ENCODE measurements around the gene B4GALNT4.
A peak's percentile ranks its signal among the peaks of the same experiment; 100 is the strongest.
"Not testable (repeated sequence)": the region's sequence is repeated elsewhere in the genome, so short reads cannot be mapped to it uniquely, and the experiment has no call there.

The B4GALNT4 gene

DNA sequence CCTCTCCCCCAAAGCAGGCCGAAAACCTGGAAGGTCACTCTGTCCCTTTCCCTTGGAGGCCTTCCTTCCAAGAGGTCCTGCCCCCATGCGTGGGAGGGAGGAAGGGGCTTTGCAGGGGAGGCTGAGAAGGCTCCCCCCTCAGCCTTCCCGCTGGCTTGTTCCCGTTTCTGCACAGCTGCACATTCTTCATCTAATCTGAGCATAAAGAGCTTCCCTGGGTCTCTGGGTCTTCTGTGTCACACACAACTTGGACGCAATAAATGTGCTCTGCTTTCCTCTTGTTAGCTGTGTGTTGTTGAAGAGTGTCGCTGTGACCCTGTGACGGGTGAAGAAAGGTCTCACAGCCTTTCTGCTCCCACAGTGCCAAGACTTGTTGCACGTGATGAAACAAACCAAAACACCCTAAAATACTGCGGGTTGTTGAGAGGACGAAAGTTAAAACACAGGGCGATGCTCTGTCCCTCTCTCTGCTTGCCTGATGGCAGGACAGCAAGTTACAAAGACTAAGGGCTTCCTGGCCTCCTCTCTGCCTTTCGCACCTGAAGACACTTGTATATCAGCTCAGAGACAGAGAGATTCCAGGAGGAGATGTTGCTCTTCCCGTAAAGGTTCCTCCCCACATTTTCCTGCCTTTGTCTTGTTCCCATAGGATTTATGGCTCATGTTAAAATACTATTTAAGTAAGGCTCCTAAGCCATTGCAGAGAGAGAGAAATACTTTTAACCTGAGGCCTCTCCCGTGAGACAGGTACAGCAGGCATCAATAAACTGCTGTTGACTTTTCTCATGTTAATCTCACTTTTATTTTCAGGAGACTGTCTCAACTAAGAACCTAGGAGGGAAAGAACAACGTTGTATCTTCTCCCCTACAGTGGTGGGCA is 33.3 kb upstream of the B4GALNT4 start:
- DNase-seq (ENCODE audit: low read depth), result no peak

DNA sequence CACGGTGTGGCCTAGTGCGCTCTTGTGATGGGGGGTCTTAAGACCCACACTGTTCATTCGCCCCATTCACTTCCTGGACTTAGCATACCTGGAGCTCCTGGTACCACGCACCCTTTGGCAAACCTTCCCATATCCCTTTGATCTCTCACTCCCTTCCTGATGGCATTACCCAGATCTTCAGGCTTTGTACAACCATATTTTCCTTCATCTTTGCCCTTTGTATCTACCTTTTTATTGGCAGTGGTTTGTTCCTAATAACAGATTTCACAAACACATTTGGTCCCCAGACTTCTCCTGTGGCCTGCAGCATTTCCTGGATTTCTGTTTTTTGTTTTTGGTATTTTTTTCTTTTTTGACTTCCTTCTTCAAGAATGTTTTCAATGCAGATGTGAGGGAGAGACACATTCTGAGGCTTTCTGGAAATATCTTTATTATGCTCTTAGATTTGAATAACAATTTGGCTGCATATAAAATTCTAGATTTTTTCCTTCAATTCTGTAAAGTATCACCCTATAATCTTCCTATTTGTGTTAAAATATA is 32.6 kb upstream of the B4GALNT4 start:
- DNase-seq (ENCODE audit: low read depth), result no peak

DNA sequence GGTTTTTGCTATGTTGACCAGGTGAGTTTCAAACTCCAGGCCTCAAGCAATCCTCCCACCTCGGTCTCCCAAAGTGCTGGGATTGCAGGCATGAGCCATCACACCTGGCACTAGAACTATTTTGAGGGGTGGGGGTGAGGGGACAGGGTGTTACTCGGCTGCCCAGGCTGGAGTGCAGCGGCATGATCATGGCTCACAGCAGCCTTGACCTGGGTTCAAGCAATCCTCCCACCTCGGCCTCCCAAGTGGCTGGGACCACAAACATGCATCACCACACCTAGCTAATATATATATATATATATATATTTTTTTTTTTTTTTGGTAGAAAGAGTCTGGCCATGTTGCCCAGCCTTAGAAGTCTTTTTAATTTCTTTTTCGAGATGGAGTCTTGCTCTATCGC is 31.6 kb upstream of the B4GALNT4 start:
- no peak for DNase-seq (ENCODE audit: low read depth)

DNA sequence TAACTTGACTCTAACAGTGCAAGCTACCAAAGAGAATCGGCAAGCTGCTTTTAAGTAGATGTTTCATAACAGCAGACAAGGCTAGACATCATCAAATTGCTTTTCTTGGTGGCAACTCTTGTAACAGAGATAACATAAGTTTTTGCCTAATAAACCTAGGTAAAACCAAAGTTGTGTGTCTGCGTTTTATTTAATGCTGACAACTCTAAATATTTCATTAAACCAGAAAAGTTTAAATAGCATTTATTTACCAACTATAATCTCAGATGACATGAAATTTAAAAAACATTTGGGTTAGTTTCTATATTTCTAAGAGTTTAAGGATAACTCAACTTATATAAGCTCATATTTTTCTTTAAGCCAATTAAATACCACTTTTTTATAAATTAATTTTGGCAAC is 29.3 kb upstream of the B4GALNT4 start:
- DNase-seq (ENCODE audit: low read depth), result no peak

DNA sequence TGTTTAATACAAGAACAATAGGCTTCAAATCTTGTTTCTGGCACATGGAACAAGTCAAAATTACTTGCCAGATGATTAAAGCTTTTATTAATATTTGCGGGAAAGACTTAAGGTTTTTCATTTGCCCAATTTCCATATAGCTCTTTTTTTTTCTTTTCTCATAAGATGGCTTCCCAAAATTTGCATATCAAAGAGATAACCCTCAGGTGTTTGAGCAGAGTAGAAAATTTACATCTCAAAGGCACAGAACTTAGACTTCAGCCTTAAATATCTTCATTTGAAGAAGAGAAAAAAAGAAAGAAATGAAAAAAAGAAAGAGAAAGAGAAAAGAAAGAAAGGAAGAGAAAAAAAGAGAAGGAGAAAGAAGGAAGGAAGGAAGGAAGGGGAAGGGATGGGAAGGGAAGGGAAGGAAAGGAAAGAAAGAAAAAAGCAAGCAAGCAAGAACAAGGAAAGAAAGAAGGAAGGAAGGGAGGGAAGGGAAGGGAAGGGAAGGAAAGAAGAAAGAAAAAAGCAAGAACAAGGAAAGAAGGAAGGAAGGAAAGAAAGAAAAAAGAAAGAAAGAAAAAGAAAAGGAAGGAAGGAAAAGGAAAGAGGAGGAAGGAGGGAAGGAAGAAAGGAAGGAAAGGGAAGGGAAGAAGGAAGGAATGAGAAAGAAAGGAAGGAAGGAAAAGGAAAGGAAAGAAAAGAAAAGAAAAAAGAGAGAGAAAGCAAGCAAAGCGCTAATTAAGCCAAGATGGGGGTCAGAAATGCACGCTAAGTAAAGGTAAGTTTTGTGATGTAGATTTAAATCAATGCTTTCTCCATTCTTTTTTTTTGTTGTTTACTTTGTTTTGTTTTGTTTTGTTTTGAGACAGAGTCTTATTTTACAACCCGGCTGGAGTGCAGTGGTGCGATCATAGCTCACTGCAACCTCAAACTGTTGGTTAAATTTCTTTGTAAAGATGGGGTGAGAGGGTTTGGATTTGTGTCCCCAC is 28.5 kb upstream of the B4GALNT4 start:
- DNase-seq (ENCODE audit: low read depth), result no peak

DNA sequence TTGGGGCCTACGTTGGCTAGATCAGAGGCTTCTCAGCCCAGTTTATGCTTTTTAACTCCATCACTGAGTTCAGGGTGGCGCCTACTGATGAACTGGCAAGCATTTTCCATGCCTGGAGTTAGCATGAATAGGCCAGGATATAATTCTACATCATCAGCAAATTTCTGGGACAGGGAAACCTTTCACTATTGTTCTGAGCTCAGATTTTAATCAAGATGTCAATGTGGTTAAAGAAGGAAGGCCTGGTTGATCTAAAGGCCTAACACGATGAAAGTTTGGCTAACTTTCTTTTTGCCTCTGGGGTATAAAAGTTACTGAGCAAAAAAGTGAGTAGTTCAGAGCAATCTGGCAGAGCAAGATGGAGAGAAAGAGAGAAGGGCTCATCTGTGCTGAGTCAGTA is 27.0 kb upstream of the B4GALNT4 start:
- no peak for DNase-seq (ENCODE audit: low read depth)

DNA sequence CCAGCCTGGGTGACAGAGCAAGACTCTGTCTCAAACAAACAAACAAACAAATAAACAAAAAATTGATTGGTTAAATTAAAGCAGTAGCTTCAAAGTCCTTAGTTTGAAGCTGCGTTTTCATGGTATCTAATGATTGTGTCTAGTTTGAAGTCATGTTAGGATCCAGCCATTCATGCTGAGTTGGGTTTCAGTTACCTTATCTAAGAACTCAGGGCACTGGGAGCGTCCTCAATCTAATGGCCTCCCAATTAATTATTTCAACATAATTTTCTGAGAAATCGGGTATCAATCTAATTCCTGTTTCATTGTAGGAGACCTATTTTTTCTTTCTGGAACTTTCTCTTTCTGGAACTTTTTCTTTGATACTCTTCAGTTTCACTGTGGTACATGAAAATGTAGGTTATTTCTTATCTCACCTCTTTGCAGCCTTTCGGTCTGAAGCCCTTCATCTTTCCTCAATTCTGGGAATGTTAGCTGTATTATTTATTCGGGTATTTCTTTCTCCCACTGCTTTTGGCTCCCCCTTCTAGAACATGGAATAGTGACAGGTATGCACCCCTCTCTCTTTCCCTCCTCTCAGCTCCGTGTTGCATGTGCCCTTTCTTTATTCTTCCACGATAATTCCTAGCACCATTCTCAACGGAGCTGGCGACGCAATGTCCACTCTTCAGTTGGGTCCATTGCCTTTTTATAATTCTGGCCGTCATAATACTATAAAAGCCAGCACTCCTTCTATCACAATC is 24.3 kb upstream of the B4GALNT4 start:
- DNase-seq (ENCODE audit: low read depth), result no peak

DNA sequence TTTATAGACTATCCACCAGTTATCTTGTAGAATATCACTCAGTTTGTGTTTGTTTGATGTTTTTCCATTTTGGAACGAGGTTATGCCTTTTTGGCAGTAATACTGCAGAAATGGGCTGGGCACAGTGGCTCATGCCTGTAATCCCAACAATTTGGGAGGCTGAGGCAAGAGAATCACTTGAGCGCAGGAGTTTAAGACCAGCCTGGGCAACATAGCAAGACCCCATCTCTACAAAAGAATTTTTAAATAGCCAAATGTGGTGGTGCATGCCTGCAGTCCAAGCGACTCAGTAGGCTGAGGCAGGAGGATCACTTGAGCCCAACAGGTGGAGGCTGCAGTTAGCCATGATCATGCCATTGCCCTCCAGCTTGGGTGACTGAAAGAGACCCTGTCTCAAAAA is 22.8 kb upstream of the B4GALNT4 start:
- no peak for DNase-seq (ENCODE audit: low read depth)

DNA sequence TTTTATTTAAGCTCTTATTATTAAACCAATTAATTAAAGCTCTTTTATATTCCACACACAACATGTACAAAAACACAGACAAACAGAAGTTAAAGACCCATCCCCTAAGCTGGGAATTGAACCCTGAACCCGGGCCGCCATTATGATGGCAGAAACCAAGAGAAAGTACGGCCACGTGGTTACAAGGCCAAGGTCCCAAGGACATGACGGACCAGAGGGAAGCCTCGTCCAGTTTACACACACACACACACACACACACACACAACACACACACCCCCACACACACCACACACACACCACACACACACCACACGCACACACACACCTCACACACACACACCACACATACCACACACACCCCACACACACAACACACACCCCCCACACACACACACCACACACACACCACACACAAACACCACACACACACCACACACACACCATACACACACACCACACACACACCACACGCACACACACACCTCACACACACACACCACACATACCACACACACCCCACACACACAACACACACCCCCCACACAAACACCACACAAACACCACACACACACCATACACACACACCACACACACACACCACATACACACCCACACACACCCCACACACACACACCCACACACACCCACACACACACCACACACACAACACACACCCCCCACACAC is 19.9 kb upstream of the B4GALNT4 start:
- not testable (repeated sequence) for DNase-seq (ENCODE audit: low read depth)

GRCh38 chr11:350033-350722 is 19.1 kb upstream of the B4GALNT4 start:
- DNase-seq (ENCODE audit: low read depth), result not testable (repeated sequence)

DNA sequence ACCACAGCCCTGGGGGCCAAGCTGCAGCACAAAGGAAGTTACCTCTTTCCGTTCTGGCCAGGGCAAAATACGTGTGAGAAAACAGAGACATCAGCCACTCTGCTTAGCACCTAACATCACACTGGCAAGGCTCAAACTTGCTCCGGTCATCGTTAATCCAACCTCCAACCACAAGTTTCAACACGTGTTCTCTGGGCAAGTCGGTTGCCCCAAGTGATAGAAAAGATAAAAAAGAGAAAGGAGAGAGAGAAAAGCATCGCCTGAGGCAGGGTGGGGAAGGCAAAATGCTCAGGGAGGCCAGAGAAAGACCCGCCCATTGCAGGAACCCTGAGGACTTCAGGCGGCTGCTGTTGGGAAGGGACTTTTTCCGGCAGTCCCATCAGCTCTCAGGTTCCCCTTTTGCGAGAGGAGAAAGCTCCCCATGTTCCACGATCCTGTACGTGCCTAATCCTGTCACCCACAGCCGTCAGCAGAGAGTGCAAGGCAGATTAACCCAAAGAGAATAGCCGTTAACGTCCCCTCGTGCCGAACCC is 18.5 kb upstream of the B4GALNT4 start:
- no peak for DNase-seq (ENCODE audit: low read depth)

GRCh38 chr11:351411-351810 is 17.9 kb upstream of the B4GALNT4 start:
- DNase-seq (ENCODE audit: low read depth), result no peak

DNA sequence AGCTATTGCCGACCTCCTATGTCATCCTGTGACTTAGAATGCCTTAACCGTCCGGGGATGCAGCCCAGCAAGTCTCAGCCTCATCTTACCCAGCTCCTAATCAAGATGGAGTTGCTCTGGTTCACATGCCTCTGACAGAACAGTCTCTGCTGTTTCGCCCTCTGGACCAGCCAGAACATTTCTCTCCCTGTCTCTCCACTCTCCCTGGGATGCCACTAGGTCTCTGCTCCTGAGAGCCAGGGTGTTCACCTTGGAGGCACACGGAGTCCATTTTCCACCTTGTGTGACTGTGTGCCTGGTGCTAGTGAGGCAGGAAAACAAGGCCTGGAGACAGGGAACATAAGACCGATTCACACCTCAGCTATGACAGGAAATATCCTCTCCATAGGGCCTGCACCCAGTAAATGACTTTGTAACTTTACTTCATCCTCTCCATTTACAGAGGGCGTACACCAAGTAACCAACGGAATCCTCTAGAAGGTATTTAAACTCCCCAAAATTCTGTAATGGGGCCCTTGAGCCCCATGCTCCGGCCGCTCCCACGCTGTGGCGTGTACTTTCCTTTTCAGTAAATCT is 16.8 kb upstream of the B4GALNT4 start:
- DNase-seq (ENCODE audit: low read depth), result no peak

DNA sequence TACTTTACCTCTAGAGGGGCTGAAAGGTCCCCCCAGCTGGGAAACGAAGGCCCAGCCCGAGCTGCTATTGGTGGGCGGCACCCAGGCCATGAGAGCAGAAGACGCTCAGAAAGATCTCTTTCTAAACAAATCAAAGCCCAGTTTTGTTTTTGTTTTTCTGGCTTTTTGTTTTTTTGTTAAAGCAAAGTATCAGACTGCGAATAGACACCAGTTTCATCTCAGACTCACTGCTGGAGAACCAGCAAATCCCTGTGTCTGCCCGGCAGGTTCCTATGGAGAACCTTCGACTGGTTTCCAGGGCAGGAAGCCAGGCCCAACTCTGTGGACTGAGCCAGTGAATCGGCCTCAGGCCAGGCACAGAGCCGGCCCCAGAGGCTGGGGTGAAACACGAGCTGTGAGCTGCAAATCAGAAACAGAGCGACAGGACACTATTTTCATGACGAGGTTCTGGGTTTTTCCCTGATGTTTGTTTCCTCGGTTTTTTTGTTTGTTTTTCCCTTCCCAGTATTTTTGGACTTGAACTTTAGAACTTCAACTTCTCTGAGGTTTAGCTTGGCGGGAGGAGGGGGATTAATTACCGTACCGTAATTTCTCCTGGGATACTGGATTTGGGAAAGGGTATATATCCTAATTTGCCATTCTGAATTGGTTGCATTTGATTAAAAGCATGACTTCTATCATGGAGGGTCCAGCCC is 16.0 kb upstream of the B4GALNT4 start:
- no peak for DNase-seq (ENCODE audit: low read depth)

GRCh38 chr11:355581-356458 is 13.5 kb upstream of the B4GALNT4 start:
- DNase-seq (ENCODE audit: low read depth), result peak; percentile 78

DNA sequence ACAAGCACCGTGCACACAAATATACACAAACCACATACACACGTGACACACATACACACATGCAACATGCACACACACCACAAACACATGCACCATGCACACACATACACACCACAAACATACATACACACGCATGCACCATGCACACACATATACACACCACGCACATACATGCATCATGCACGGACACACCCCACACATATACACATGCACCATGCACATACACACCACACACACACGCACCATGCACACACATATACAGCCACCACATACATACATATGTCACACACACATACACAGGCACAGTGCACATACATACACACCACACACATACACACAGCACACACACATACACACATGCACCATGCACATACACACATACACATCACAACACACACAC is 12.7 kb upstream of the B4GALNT4 start:
- DNase-seq (ENCODE audit: low read depth), result no peak

DNA sequence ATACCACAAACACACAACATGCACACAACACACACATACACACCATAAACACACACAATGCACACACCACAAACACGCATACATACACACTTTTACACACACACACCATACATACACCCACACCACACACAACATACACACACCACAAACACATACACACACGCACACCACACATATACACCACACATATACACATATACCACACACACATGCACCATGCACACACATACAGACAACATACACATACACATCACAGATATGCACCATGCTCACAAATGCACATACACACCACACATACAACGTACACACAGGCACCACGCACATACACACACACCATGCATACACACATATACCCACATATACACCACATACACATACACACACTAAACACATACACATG is 11.7 kb upstream of the B4GALNT4 start:
- DNase-seq (ENCODE audit: low read depth), result no peak

DNA sequence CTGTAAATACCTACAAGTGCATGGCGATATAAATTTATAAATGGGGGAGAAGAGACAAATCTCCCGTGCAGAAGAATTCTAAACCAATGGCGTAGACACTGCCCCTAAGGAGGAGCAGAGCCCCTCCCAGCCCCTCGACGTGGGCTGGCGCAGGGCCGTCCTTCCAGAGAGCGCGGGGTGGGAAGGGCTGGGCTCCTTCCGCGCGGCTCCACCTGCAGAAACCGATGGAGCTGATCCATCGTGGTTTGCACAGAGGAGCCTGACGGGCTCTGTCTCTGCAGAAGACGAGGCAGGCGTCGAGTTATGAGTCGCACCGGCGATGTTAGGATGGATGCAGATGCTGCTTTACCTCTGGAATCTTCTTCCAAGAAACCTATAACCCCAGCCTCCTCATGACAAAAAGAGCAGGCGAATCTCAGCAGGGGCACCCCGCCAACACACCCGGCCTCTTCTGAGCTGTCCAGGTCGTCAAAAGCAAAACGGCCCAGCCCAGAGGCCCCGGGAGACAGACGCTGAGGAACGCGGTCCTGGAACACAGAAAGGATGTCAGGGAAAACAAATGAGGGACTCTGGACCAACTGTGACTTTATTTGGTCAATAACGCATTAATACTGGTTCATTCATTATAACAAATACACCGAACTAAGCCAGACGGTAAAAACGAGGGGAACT is 11.0 kb upstream of the B4GALNT4 start:
- no peak for DNase-seq (ENCODE audit: low read depth)
